Trophoblast cell (in vitro differentiated cells and primary cell): ENCODE results near the gene HMGCL.
A peak's percentile ranks its signal among the peaks of the same experiment; 100 is the strongest.
"Not testable (repeated sequence)": the region's sequence is repeated elsewhere in the genome, so short reads cannot be mapped to it uniquely, and the experiment has no call there.

Experiments
- DNase-seq, 2 donors: peaks; one replicate each; pipeline ENCODE4 v3.0.0-alpha.2; 2016
- H2AFZ ChIP-seq: 2 replicates; pipeline ENCODE4 v1.6.1; 2013; ENCODE audit warnings: low read length, moderate library complexity, mild to moderate bottlenecking; ENCODE audit not compliant: insufficient read depth, poor library complexity
- H2AK5ac ChIP-seq: 2 replicates; pipeline ENCODE4 v1.6.1; 2013; ENCODE audit warnings: mild to moderate bottlenecking, low read length
- H2BK120ac ChIP-seq: 2 replicates; pipeline ENCODE4 v1.6.1; 2013; ENCODE audit warnings: low read length, mild to moderate bottlenecking, moderate library complexity; ENCODE audit not compliant: insufficient read depth, poor library complexity
- H2BK12ac ChIP-seq: 2 replicates; pipeline ENCODE4 v1.6.1; 2013; ENCODE audit warnings: mild to moderate bottlenecking, low read length, moderate library complexity
- H2BK5ac ChIP-seq: 2 replicates; pipeline ENCODE4 v1.6.1; 2013; ENCODE audit warnings: low read length, low read depth, moderate library complexity, mild to moderate bottlenecking; ENCODE audit not compliant: poor library complexity
- H3K14ac ChIP-seq: 2 replicates; pipeline ENCODE4 v1.6.1; 2013; ENCODE audit warnings: mild to moderate bottlenecking, low read length
- H3K18ac ChIP-seq: 2 replicates; pipeline ENCODE4 v1.6.1; 2013; ENCODE audit warnings: mild to moderate bottlenecking, low read length
- H3K23ac ChIP-seq: 2 replicates; pipeline ENCODE4 v1.6.1; 2013; ENCODE audit warnings: low read length
- H3K27ac ChIP-seq: 2 replicates; pipeline ENCODE4 v1.5.1; 2013; ENCODE audit warnings: low read depth, mild to moderate bottlenecking, inconsistent platforms, low read length, moderate library complexity
- H3K27me3 ChIP-seq: 2 replicates; pipeline ENCODE4 v1.6.1; 2013; ENCODE audit warnings: inconsistent platforms, mild to moderate bottlenecking, low read length, moderate library complexity; ENCODE audit not compliant: insufficient read depth
- H3K36me3 ChIP-seq, 2 experiments: 1 replicate in 1 of 2; 2 replicates in 1 of 2; pipeline ENCODE4 v1.6.1; 2013; ENCODE audit warnings: low read length in 2 of 2, mild to moderate bottlenecking in 2 of 2, moderate library complexity in 1 of 2; ENCODE audit not compliant: insufficient read depth in 2 of 2, control insufficient read depth in 1 of 2
- H3K4ac ChIP-seq: 2 replicates; pipeline ENCODE4 v1.6.1; 2013; ENCODE audit warnings: low read depth, mild to moderate bottlenecking, low read length, moderate library complexity
- H3K4me1 ChIP-seq, 2 experiments: 1 replicate in 1 of 2; 2 replicates in 1 of 2; pipeline ENCODE4 v1.6.1; 2013; ENCODE audit warnings: low read length in 2 of 2, mild to moderate bottlenecking in 2 of 2, moderate library complexity in 1 of 2; ENCODE audit not compliant: insufficient read depth in 2 of 2, control insufficient read depth in 1 of 2
- H3K4me2 ChIP-seq: 2 replicates; pipeline ENCODE4 v1.6.1; 2013; ENCODE audit warnings: inconsistent platforms, mild to moderate bottlenecking, low read length, moderate library complexity
- H3K4me3 ChIP-seq: 2 replicates; pipeline ENCODE4 v1.5.1; 2013; ENCODE audit warnings: mild to moderate bottlenecking, low read depth, low read length, inconsistent platforms
- H3K79me1 ChIP-seq: one replicate; pipeline ENCODE4 v1.6.1; 2013; ENCODE audit warnings: low read length
- H3K79me2 ChIP-seq: 2 replicates; pipeline ENCODE4 v1.6.1; 2013; ENCODE audit warnings: low read length, mild to moderate bottlenecking; ENCODE audit not compliant: control insufficient read depth, insufficient read depth, poor library complexity
- H3K9ac ChIP-seq: 2 replicates; pipeline ENCODE4 v1.6.1; 2013; ENCODE audit warnings: mild to moderate bottlenecking, low read length
- H3K9me3 ChIP-seq: 2 replicates; pipeline ENCODE4 v1.6.1; 2013; ENCODE audit warnings: low read depth, mild to moderate bottlenecking, control low read depth, inconsistent platforms, low read length; ENCODE audit not compliant: insufficient read depth
- H4K12ac ChIP-seq: 2 replicates; pipeline ENCODE4 v1.6.1; 2013; ENCODE audit warnings: low read depth, mild to moderate bottlenecking, low read length, moderate library complexity
- H4K8ac ChIP-seq: 2 replicates; pipeline ENCODE4 v1.6.1; 2013; ENCODE audit warnings: low read depth, mild to moderate bottlenecking, low read length, moderate library complexity
- H4K91ac ChIP-seq: one replicate; pipeline ENCODE4 v1.6.1; 2013; ENCODE audit warnings: low read depth, mild to moderate bottlenecking, low read length, moderate library complexity
- WGBS: extraction: QIAGEN DNeasy Blood & Tissue Kit; methylation state at CpG from one replicate; pipeline ENCODE4 v1.1.7; 2013; ENCODE audit warnings: missing lambda C conversion rate; ENCODE audit not compliant: insufficient read length, insufficient coverage; ENCODE audit errors: extremely low coverage; 5-methylcytosine and 5-hydroxymethylcytosine counted together

HMGCL gene

GRCh38 chr1:23802809-23803342 lies 22.4 kb downstream of the HMGCL start:
- not testable (repeated sequence) for H4K91ac ChIP-seq, H2AFZ ChIP-seq, H3K27ac ChIP-seq, H3K27me3 ChIP-seq, H3K4me3 ChIP-seq, H3K18ac ChIP-seq, H2AK5ac ChIP-seq, H3K4ac ChIP-seq, H4K12ac ChIP-seq, H3K23ac ChIP-seq, H2BK120ac ChIP-seq, H3K4me2 ChIP-seq, H3K9me3 ChIP-seq, H3K9ac ChIP-seq, DNase-seq, H3K14ac ChIP-seq, H3K79me2 ChIP-seq, H4K8ac ChIP-seq, H2BK12ac ChIP-seq, H2BK5ac ChIP-seq
- peaks cover 14% of the 10 kb centered on the region for H3K79me1 ChIP-seq
- WGBS: no CpG with 5 or more reads among the region's 7 CpGs
- H3K4me1 ChIP-seq: peaks cover 7 to 16% of the 10 kb centered on the region in 2 experiments
- peaks cover 14 to 20% of the 10 kb centered on the region in 2 experiments for H3K36me3 ChIP-seq

- H4K91ac ChIP-seq: no peak overlapping the region
- peak overlapping the region; percentile 36 for H2AK5ac ChIP-seq
- H2BK12ac ChIP-seq: no peak overlapping the region
- H3K14ac ChIP-seq: no peak overlapping the region
- no peaks in the 10 kb centered on the region for H3K9me3 ChIP-seq
- H4K8ac ChIP-seq: no peak overlapping the region
- no peak overlapping the region for H3K18ac ChIP-seq
- no peak for DNase-seq
- H3K4me2 ChIP-seq: peak overlapping the region; percentile 88
- H3K4me3 ChIP-seq: no peak overlapping the region
- no peaks in the 10 kb centered on the region for H3K27me3 ChIP-seq
- H2BK5ac ChIP-seq: no peak overlapping the region
- no peak overlapping the region for H3K9ac ChIP-seq
- peaks cover 7 to 16% of the 10 kb centered on the region in 2 experiments for H3K4me1 ChIP-seq
- peaks cover 22 to 27% of the 10 kb centered on the region in 2 experiments for H3K36me3 ChIP-seq
- H2AFZ ChIP-seq: no peak overlapping the region
- H3K23ac ChIP-seq: no peak overlapping the region
- H2BK120ac ChIP-seq: no peak overlapping the region
- H3K79me1 ChIP-seq: peaks cover 14% of the 10 kb centered on the region
- H4K12ac ChIP-seq: no peak overlapping the region
- H3K4ac ChIP-seq: no peak overlapping the region
- H3K79me2 ChIP-seq: peaks cover 7% of the 10 kb centered on the region
- no peak overlapping the region for H3K27ac ChIP-seq
- no CpG with 5 or more reads among the region's 10 CpGs for WGBS
Measured at GRCh38 chr1:23801876-23802275, 23.4 kb downstream of the HMGCL start.

GRCh38 chr1:23801338-23801748 lies 23.9 kb downstream of the HMGCL start:
- Histone ChIP-seq H4K8ac (peak overlapping the region; percentile 80), H3K79me2 (peaks cover 7% of the 10 kb centered on the region), H4K12ac (peak overlapping the region; percentile 55), H3K23ac (no peak overlapping the region), H2BK12ac (no peak overlapping the region), H3K27me3 (no peaks in the 10 kb centered on the region), H3K4me3 (peak overlapping the region; percentile 72), H2AFZ (no peak overlapping the region), H4K91ac (peak overlapping the region; percentile 52), H3K9me3 (no peaks in the 10 kb centered on the region), H2AK5ac (peak overlapping the region; percentile 63), H3K18ac (peak overlapping the region; percentile 21), H2BK5ac (no peak overlapping the region), H3K9ac (peak overlapping the region; percentile 73), H3K4ac (peak overlapping the region; percentile 48), H3K27ac (no peak overlapping the region), H3K14ac (peak overlapping the region; percentile 74), H3K36me3 (peaks cover 28 to 32% of the 10 kb centered on the region in 2 experiments), H3K79me1 (peaks cover 14% of the 10 kb centered on the region), H2BK120ac (no peak overlapping the region), H3K4me1 (peaks cover 7 to 16% of the 10 kb centered on the region in 2 experiments), H3K4me2 (peak overlapping the region; percentile 88)
- DNase-seq: peak; percentile 82 to 88
- WGBS: no CpG with 5 or more reads among the region's 19 CpGs

- Histone ChIP-seq H3K4me2 (peak within 1 kb of the TSS; percentile 96), H2BK12ac (peak within 1 kb of the TSS; percentile 47), H3K23ac (peak within 1 kb of the TSS; percentile 55), H4K12ac (peak within 1 kb of the TSS; percentile 81), H3K27ac (peak within 1 kb of the TSS; percentile 80), H2AK5ac (peak within 1 kb of the TSS; percentile 99), H3K79me2 (peaks cover 7% of the 10 kb centered on the region), H3K27me3 (no peaks in the 10 kb centered on the region), H4K91ac (peak within 1 kb of the TSS; percentile 92), H2BK5ac (peak within 1 kb of the TSS; percentile 91), H3K14ac (peak within 1 kb of the TSS; percentile 88), H3K4me3 (peak within 1 kb of the TSS; percentile 99), H3K18ac (peak within 1 kb of the TSS; percentile 99), H3K9ac (peak within 1 kb of the TSS; percentile 98), H3K4ac (peak within 1 kb of the TSS; percentile 93), H2AFZ (peak within 1 kb of the TSS; percentile 30), H4K8ac (peak within 1 kb of the TSS; percentile 80), H2BK120ac (peak within 1 kb of the TSS; percentile 70), H3K4me1 (peaks cover 7 to 16% of the 10 kb centered on the region in 2 experiments), H3K79me1 (peaks cover 14% of the 10 kb centered on the region), H3K9me3 (no peaks in the 10 kb centered on the region), H3K36me3 (peaks cover 34 to 38% of the 10 kb centered on the region in 2 experiments)
- DNase-seq: peak; percentile 93 to 97
- no CpG with 5 or more reads among the region's 82 CpGs for WGBS
Measured at GRCh38 chr1:23800400-23801337, 24.6 kb downstream of the HMGCL start, which contains the start of gene GALE. TSS of gene GALE (minus strand) at chr1:23800754. CDS start at chr1:23799007, 1,747 bp downstream.
